Melanocyte of skin (primary cell): Measurements from ENCODE around the gene NCOA7. TPM values are rescaled to one million over a fixed set of nuclear protein-coding genes. Genes with fewer than 3 reads are reported as not detected.

Source experiments
- small RNA-seq, 2 donors: library from RNA; depleted of rRNA; stranded (forward); fragments of <200 nt; gene quantifications; one replicate each; pipeline ENCODE3, GENCODE V24; 2012
- total RNA-seq, 2 donors: library from RNA; depleted of rRNA; stranded (reverse); fragments of >200 nt; gene quantifications; 2 replicates each; pipeline ENCODE4 v1.2.3, GENCODE V29; 2012

Gene NCOA7, protein sequence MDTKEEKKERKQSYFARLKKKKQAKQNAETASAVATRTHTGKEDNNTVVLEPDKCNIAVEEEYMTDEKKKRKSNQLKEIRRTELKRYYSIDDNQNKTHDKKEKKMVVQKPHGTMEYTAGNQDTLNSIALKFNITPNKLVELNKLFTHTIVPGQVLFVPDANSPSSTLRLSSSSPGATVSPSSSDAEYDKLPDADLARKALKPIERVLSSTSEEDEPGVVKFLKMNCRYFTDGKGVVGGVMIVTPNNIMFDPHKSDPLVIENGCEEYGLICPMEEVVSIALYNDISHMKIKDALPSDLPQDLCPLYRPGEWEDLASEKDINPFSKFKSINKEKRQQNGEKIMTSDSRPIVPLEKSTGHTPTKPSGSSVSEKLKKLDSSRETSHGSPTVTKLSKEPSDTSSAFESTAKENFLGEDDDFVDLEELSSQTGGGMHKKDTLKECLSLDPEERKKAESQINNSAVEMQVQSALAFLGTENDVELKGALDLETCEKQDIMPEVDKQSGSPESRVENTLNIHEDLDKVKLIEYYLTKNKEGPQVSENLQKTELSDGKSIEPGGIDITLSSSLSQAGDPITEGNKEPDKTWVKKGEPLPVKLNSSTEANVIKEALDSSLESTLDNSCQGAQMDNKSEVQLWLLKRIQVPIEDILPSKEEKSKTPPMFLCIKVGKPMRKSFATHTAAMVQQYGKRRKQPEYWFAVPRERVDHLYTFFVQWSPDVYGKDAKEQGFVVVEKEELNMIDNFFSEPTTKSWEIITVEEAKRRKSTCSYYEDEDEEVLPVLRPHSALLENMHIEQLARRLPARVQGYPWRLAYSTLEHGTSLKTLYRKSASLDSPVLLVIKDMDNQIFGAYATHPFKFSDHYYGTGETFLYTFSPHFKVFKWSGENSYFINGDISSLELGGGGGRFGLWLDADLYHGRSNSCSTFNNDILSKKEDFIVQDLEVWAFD
- total RNA-seq, result 10 to 100 TPM; 10.7 to 24.0 TPM

DNA sequence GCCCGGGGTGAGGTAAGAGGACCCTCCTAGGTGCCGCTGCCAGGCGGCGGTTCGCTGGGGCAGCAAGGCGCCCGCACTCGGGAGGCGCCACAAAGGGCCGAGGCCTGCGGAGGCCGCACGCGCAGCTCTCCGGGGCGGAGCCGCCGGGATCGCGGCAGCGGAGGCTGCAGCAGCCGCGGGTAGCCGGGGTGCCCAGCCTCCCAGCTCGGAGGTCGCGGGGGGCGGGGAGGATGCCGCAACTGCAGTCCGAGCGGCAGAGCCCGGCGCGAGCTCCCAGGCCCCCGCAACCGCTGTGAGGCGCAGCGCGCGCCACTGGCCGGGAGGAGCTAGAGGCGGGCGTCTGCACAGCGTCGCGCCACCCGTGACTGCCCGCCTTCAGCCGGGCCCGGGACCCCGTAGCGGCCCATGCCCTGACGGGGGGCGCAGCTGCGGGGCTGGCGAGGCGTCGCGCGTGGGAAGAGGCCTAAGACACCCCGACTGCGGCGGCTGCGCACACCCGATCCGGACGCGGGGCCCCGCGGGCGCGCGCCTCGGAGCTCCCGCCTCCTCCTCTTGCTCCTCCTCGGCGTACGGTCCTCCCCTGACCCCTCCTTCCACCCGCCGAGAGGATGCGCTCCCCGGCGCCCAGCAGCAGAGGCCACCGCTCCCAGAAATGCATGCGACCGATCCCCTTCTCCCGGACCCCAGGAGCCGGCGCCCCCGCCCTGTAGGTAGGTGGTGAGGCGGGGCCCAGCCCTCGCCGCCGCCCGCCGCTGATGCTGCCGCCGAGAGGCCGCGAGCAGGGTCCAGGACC, at the start of gene NCOA7:
TSS of gene NCOA7 (plus strand) at position 603 of the 793 bp plus-strand sequence. CDS start 24,395 bp downstream, outside the sequence.

DNA sequence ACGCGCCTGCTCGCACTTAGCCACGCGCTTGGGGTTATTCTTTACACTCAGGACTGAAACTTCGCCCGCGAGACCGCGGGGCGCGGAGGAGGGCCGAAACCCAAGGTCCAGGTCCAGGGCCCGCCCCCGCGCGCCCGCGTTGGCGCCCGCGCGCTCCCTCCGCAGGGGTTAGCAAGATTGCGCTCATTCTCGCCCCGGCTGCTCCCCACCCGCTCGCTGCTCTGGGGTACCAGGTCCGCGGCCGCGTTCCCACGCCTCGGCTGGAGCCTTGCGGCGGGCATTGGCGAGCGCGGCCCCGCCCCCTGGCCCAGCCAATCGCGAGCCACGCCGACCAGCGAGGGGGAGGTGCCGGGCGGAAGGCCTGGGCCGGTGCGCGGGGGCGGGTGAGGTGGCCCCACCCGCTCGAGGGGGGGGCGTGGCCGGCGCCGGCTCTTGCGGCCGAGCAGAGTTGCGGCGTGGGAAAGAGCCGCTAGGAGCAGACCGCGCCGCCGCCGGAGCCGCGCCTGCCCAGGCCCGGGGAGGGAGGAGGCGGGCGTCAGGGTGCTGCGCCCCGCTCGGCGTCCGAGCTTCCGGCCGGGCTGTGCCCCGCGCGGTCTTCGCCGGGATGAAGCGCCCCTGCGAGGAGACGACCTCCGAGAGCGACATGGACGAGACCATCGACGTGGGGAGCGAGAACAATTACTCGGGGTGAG, 41.4 kb upstream of the NCOA7 start, which contains the start of gene HEY2:
TSS of gene HEY2 (plus strand) at position 460 of the 692 bp plus-strand sequence. CDS start at position 605, 145 bp downstream.

DNA sequence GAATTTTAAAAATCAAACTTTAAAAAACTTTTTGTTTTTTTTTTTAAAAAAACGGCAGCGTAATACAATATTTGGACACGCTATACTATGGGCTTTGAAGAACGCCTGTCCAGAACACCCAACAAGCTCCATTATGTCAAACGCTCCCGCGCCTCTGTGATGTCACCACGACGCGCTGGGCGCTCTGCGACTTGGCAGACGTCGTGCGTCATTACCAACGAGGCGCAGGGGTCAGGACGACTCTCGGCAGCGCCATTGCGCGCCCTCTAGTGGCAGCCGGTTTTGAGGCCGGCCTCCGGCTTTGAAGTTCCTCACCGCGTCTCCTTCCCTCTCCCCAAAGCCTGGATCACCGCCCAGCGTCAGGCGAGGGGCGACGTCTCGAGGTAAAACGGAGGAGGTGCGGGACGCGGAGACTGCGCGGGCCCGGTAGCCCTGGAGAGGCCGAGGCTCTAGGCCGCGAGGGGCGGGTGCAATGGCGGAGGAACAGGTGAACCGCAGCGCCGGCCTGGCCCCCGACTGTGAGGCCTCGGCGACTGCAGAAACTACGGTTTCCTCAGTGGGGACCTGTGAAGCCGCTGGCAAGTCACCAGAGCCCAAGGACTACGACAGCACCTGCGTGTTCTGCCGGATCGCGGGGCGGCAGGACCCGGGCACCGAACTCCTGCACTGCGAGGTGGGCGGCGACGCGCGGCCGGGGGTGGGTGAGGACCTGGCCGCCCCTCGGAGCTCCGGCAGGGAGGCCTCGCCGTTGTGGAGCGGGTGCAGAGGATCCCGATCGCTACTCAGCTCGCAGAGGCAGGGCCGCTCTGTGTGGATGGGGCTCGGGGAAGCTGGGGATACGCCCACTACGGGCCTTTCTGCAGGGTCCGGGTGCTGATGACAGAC, 166.0 kb downstream of the NCOA7 start, which contains the start of gene HINT3:
TSS of gene HINT3 (plus strand) at position 265 of the 885 bp plus-strand sequence. CDS start at position 473, 208 bp downstream.

Small RNA genes lying within 50 kb of the gene (small RNA-seq; reads per million reads assigned to genes)
- gene RNA5SP216, result 0 reads per million in 2 donors

Other genes starting within 250 kb of the NCOA7 start
- gene HEY2, start 41.3 kb upstream of the NCOA7 start, total RNA-seq, result under 1 TPM in 1 of 2 donors, not detected in 1; 0.34 TPM
- 10 to 100 TPM; 17.9 to 18.3 TPM for gene HINT3, start 165.8 kb downstream of the NCOA7 start, total RNA-seq
- gene TRMT11, start 195.6 kb downstream of the NCOA7 start, total RNA-seq, result 10 to 100 TPM; 16.9 to 18.3 TPM